Stimulated activated CD8-positive, alpha-beta memory T cell treated with anti-CD3 and anti-CD28 coated beads, Interleukin-15, amount 100 ng/mL, for 4 hours (primary cell): ENCODE results near the gene SLC45A2.

ENCODE experiments used
- DNase-seq, 2 donors: peaks; one replicate each; pipeline ENCODE4 v3.0.0-alpha.2; 2020; ENCODE audit warnings: low read depth in 2 of 2

SLC45A2 gene

GRCh38 chr5:34007621-34008600, 23.4 kb upstream of the SLC45A2 start, which contains the start of gene AMACR:
Gene AMACR (minus strand): TSS chr5:34008050. CDS start chr5:34008019, 31 bp downstream.
- DNase-seq, result peak; percentile 80 to 82

GRCh38 chr5:34007201-34007620, 22.7 kb upstream of the SLC45A2 start:
- DNase-seq, result no peak

- no peak for DNase-seq
Measured at GRCh38 chr5:34005681-34006080, 21.2 kb upstream of the SLC45A2 start.

GRCh38 chr5:34005211-34005610, 20.7 kb upstream of the SLC45A2 start:
- no peak for DNase-seq

- no peak for DNase-seq
Measured at GRCh38 chr5:34003941-34004340, 19.4 kb upstream of the SLC45A2 start.

- no peak for DNase-seq
Measured at GRCh38 chr5:34002629-34003328, 18.3 kb upstream of the SLC45A2 start.

- no peak for DNase-seq
Measured at GRCh38 chr5:34001241-34001841, 16.8 kb upstream of the SLC45A2 start.

GRCh38 chr5:33999978-34000377, 15.5 kb upstream of the SLC45A2 start:
- DNase-seq, result no peak

GRCh38 chr5:33997331-33997983, 13.0 kb upstream of the SLC45A2 start:
- DNase-seq, result no peak

GRCh38 chr5:33995865-33996264, 11.4 kb upstream of the SLC45A2 start:
- no peak for DNase-seq

- no peak for DNase-seq
Measured at GRCh38 chr5:33994845-33995244, 10.4 kb upstream of the SLC45A2 start.

- no peak for DNase-seq
Measured at GRCh38 chr5:33992864-33993263, 8.4 kb upstream of the SLC45A2 start.

- DNase-seq, result no peak
Measured at GRCh38 chr5:33985447-33985846, 954 bp upstream of the SLC45A2 start.

- DNase-seq, result no peak
Measured at GRCh38 chr5:33984178-33984577, 315 bp downstream of the SLC45A2 start.

GRCh38 chr5:33981408-33982162, 2.9 kb downstream of the SLC45A2 start:
- DNase-seq, result no peak

- DNase-seq, result no peak
Measured at GRCh38 chr5:33980030-33980429, 4.5 kb downstream of the SLC45A2 start.

- no peak for DNase-seq
Measured at GRCh38 chr5:33978306-33978705, 6.2 kb downstream of the SLC45A2 start.

- DNase-seq, result no peak
Measured at GRCh38 chr5:33976307-33976706, 8.2 kb downstream of the SLC45A2 start.

- no peak for DNase-seq
Measured at GRCh38 chr5:33975852-33976251, 8.6 kb downstream of the SLC45A2 start.

- DNase-seq, result no peak
Measured at GRCh38 chr5:33973271-33973670, 11.2 kb downstream of the SLC45A2 start.
